ENCODE measurements around the gene SORCS2. TPM values are rescaled to one million over a fixed set of nuclear protein-coding genes. Genes with fewer than 3 reads are reported as not detected.

Gene SORCS2
- total RNA-seq, 1 experiment from 2014 or later: 0.15 TPM

GRCh38 chr4:7307394-7308099 is 115.2 kb downstream of the SORCS2 start:
- ATAC-seq (no peak), DNase-seq (ENCODE audit: low read depth, low spot score) (no peak)
- Histone ChIP-seq H3K36me3 (ENCODE audit: control insufficient read depth, insufficient read depth, low read length) (no peaks in the 10 kb centered on the region), H3K4me1 (ENCODE audit: control insufficient read depth, insufficient read depth, low read length) (no peaks in the 10 kb centered on the region), H3K9me3 (ENCODE audit: control insufficient read depth, insufficient read depth, low read depth, low read length) (no peaks in the 10 kb centered on the region), H3K27me3 (ENCODE audit: control insufficient read depth, insufficient read depth, low read length) (no peaks in the 10 kb centered on the region; the same call in 1 of the 2 replicates), H3K4me3 (ENCODE audit: low read depth in 2 of 2, low read length in 2 of 2) (no peak overlapping the region), H3K27ac (ENCODE audit: low read length) (no peak overlapping the region)
- intact Hi-C loops (cut with micrococcal nuclease; ENCODE audit: unreplicated experiment) (no loop called here), in situ Hi-C loops (cut with HindIII; ENCODE audit: low pct_unique_long_range_greater_than_20kb, low sequenced_read_pairs) (no loop called here)
- ChIA-PET POLR2A (no interaction called here), CTCF (no interaction called here)
- no TSS peak for BruUV-seq (replicated peaks)
- no peak for TF ChIP-seq SIN3A (IDR thresholded peaks at IDR 0.05; ENCODE audit: borderline replicate concordance, insufficient read depth, low read depth, low read length)
- no peak for TF ChIP-seq TCF7L2 (IDR thresholded peaks at IDR 0.05; ENCODE audit: low read depth, low read length)
- TF ChIP-seq POLR2AphosphoS5 (IDR thresholded peaks at IDR 0.05; ENCODE audit: low read depth, low read length): no peak
- no peak for TF ChIP-seq REST (IDR thresholded peaks at IDR 0.05; ENCODE audit: insufficient read depth in 1 of 2, low read depth in 2 of 2, low read length in 1 of 2)
- TF ChIP-seq CTCF (IDR thresholded peaks at IDR 0.05): no peak

- TF ChIP-seq SIN3A (IDR thresholded peaks at IDR 0.05; ENCODE audit: borderline replicate concordance, insufficient read depth, low read depth, low read length): no peak
- no peak for TF ChIP-seq POLR2AphosphoS5 (IDR thresholded peaks at IDR 0.05; ENCODE audit: low read depth, low read length)
- no peak for TF ChIP-seq CTCF (IDR thresholded peaks at IDR 0.05)
- TF ChIP-seq REST (IDR thresholded peaks at IDR 0.05; ENCODE audit: insufficient read depth in 1 of 2, low read depth in 2 of 2, low read length in 1 of 2): no peak
- TF ChIP-seq TCF7L2 (IDR thresholded peaks at IDR 0.05; ENCODE audit: low read depth, low read length): no peak
- in situ Hi-C loops (cut with HindIII; ENCODE audit: low pct_unique_long_range_greater_than_20kb, low sequenced_read_pairs) (no loop called here), intact Hi-C loops (cut with micrococcal nuclease; ENCODE audit: unreplicated experiment) (no loop called here)
- no peaks in the 10 kb centered on the region for H3K4me1 ChIP-seq (ENCODE audit: control insufficient read depth, insufficient read depth, low read length)
- no peak overlapping the region for H3K27ac ChIP-seq (ENCODE audit: low read length)
- BruUV-seq (replicated peaks): no TSS peak
- CTCF ChIA-PET: no interaction called here
- no peaks in the 10 kb centered on the region; the same call in 1 of the 2 replicates for H3K27me3 ChIP-seq (ENCODE audit: control insufficient read depth, insufficient read depth, low read length)
- no peak for ATAC-seq
- no peaks in the 10 kb centered on the region for H3K9me3 ChIP-seq (ENCODE audit: control insufficient read depth, insufficient read depth, low read depth, low read length)
- no peaks in the 10 kb centered on the region for H3K36me3 ChIP-seq (ENCODE audit: control insufficient read depth, insufficient read depth, low read length)
- H3K4me3 ChIP-seq (ENCODE audit: low read depth in 2 of 2, low read length in 2 of 2): no peak overlapping the region
- POLR2A ChIA-PET: no interaction called here
- no peak for DNase-seq (ENCODE audit: low read depth, low spot score)
These were observed 116.8 kb downstream of the SORCS2 start for GRCh38 chr4:7309181-7309580.

Measured in Panc1 (cell line).